DMS53 treated with DMSO at 0.1 percent for 48 hours (cell line): Measurements from ENCODE around the gene RPS10.

Source experiments
- DNase-seq: peaks from one replicate; lab custom pipeline; 2025; ENCODE audit not compliant: unreplicated experiment; lab: John Stamatoyannopoulos, UW

The RPS10 gene

DNA sequence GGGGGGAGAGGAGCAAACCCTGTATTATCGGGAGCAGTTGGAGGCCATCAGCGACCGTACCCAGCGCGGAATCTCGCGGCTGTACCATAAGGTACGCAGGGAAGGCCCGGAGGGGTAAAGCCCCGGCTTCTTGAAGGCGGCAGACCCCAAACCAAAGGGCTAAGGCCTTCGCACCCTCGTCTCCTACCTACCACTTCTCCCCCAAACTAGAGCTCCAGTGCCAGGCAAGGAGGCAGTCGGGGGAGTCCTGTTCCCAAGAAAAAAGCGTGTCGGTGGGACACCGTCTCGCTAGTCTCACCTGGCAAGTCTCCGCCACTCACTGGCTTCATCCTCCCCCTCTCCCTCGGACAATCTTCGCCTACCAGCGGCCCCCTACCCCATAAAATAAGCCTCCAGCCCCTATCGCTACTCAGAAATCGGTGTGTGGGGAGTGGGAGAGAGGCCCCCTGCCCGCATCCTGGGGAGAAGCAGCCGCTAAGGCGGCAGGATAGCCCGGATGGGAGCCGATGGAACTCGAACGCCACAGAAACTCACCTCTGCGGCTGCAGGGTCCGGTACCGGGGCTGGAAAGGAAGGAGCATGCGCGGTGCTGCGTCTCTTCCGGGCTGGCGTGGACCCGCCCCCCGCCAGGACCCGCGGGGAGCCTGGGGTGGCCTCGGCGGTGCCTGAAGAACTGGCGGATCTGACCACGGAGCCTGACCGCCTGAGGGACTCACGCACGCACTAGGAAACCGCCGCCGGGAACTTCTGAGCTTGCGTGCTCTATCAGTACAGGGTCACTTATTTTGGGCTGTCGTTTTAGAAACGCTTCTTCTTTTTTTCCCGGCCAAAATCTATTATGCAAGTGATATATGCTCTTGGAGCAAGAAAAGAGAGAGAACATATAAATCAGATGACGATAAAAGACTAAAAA lies at the start of gene RPS10:
Gene RPS10, minus strand, starts transcription at position 572 of the 913 bp plus-strand sequence. CDS start 848 bp downstream, outside the sequence.
- peak; percentile 69 for DNase-seq

GRCh38 chr6:34475238-34475682 lies 49.4 kb upstream of the RPS10 start:
- DNase-seq = peak; percentile 15

DNA sequence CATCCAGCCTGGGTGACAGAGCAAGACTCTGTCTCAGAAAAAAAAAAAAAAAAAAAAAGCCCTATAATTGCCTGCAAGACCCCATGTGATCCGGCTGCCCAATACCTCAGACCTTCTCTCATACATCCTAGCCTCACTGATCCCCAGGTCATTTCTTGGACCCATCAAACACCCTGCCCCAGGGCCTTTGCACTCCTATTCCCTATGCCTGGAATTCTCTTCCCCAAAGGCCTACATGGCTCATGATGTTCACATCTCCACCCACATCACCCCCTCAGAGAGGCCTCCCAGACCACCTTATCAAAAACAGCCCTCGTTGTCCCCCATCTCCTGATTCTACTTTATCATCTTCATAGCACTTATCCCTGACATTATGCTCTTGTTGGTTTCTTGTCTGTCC lies 48.9 kb upstream of the RPS10 start:
- no peak for DNase-seq

GRCh38 chr6:34473967-34474366 lies 48.1 kb upstream of the RPS10 start:
- DNase-seq = no peak

- DNase-seq = no peak
Observed at GRCh38 chr6:34472425-34472824, 46.6 kb upstream of the RPS10 start.

DNA sequence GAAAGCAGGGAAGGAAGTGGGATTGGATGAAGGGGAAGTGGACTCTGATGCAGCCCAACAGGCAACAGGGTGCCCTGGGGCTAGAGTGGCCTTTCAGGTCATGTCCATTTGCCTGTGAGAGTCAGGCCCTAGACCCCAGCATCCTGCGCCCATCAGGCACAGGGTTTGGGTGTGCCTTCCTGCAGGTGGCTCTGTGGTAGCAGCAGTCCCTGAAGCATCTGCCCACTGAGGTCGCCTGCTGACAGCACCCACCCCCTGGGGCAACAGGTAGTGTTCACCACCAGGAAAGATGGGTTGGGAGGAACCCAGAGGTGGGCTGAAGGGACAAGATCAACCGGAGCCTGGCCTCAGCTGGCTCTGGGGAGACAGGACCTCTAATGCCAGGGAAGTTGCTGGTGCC lies 43.6 kb upstream of the RPS10 start:
- no peak for DNase-seq

- no peak for DNase-seq
Observed at GRCh38 chr6:34468378-34468892, 42.6 kb upstream of the RPS10 start.

GRCh38 chr6:34466242-34467185 lies 40.6 kb upstream of the RPS10 start:
- DNase-seq = no peak

DNA sequence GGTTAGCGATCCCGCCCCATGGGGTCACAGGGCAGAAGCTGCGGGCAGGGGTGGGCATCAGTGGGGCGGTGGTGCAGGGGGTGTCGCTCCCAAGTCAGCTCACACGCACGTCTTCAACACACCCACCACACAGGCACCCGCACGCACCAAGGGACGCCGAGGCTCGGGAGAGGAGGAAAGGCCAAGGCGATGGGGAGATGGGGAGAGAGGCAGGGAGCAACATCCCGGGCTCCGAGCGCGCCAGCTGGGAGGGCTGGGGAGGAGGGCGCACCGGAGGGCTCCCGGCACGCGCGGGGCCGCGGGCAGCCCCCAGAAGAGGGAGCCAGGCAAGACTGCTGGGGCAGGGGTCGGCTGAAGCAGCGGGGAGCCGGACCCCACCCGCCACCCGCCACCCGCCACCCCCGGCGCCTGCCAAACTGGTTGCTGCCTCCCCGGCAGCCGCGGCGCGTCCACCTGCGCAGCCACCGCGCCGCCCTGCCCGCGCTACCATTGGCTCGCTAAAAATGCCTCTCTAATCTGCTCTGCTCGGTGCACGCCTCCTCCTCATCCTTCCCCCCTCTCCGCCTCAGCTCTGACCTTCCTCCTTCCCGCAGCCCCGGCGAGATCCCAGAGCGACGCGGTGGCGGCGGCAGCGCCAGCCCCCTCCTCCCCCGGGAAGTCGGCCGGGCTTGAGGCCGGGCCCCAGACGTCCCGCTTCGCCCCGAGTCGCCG lies 39.8 kb upstream of the RPS10 start, which contains the start of gene PACSIN1:
Gene PACSIN1, plus strand, starts transcription at position 546 of the 711 bp plus-strand sequence. CDS start 60,230 bp downstream, outside the sequence.
- peak; percentile 19 for DNase-seq

DNA sequence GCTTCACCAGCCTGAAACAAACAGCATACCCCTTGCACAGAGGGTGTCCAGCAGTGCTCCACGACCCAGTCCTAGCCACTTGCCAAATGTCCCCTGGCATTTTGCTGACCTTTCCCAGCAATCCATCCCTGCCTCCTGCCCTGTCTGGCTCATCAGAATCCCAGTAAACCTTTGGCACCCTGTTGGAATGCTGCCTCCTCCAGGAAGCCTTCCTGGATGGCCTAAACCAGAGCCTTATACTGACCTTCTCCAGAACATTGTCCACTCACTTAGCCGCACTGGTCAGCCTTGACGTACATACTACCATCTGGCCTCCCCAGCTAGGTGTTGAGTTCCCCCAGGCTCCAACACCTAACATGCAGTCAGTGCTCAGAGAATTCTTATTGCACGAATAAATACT lies 38.0 kb upstream of the RPS10 start:
- no peak for DNase-seq

DNA sequence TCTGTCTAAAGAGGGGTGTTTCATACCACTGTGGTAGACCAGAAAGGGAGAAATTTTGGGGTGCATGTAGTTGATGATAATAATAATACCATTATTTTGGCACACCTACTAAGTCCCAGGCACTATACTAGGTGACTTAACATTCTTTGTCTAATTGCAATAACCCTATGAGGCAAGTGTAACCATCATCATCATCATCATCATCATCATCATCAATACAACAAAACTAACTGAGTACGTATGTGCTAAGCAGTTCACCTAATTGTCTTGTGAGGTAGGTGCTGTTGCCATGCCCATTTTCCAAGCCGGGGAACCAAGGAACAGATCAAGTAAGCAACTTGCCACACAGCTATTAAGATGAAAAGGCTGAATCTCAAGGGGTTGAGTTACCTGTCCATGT lies 37.4 kb upstream of the RPS10 start:
- no peak for DNase-seq

- DNase-seq = peak; percentile 88
Observed at GRCh38 chr6:34462551-34462971, 36.7 kb upstream of the RPS10 start.

- no peak for DNase-seq
Observed at GRCh38 chr6:34462010-34462409, 36.1 kb upstream of the RPS10 start.

DNA sequence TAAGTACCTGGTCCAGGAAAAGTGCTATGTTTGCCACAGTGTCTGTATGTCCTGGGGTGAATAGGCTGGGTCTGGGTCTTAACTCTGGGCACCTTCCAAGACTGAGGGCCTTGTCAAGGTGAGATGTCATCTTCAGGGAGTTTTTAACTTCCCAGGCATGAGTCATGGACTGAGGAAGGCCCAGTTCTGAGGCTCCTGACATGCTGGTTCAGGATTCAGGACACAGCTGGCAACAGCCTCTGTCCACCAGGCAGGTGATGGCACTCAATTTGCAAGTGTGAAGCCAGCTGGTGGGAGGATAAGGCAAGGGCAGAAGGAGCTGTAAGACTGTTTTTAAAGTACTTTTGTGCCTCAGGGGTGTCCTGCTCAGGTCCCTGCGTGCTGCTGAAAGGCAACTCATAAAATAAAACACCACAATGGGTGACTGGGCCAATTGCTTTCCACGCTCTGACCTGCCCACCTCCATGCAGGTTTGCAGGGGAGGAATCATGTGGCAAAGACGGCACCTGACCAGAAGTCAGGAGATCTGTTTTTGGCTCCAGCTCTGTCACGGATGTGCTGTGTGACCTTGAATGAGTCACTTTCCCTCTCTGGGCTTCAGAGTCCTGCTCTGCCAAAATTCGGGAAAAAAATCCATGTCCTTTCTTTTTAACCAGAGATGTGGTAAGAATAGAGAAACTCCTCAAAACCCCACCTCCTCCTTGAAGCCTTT lies 35.1 kb upstream of the RPS10 start:
- no peak for DNase-seq

- DNase-seq = peak; percentile 52
Observed at GRCh38 chr6:34459899-34460593, 34.2 kb upstream of the RPS10 start.

GRCh38 chr6:34457742-34458735 lies 32.2 kb upstream of the RPS10 start:
- DNase-seq = no peak

GRCh38 chr6:34457382-34457741 lies 31.5 kb upstream of the RPS10 start:
- no peak for DNase-seq

GRCh38 chr6:34455831-34456230 lies 30.0 kb upstream of the RPS10 start:
- DNase-seq = no peak
